ENCODE measurements around the gene CCDC88B.
A peak's percentile ranks its signal among the peaks of the same experiment; 100 is the strongest.
"Not testable (repeated sequence)": the region's sequence is repeated elsewhere in the genome, so short reads cannot be mapped to it uniquely, and the experiment has no call there.

The CCDC88B gene

DNA sequence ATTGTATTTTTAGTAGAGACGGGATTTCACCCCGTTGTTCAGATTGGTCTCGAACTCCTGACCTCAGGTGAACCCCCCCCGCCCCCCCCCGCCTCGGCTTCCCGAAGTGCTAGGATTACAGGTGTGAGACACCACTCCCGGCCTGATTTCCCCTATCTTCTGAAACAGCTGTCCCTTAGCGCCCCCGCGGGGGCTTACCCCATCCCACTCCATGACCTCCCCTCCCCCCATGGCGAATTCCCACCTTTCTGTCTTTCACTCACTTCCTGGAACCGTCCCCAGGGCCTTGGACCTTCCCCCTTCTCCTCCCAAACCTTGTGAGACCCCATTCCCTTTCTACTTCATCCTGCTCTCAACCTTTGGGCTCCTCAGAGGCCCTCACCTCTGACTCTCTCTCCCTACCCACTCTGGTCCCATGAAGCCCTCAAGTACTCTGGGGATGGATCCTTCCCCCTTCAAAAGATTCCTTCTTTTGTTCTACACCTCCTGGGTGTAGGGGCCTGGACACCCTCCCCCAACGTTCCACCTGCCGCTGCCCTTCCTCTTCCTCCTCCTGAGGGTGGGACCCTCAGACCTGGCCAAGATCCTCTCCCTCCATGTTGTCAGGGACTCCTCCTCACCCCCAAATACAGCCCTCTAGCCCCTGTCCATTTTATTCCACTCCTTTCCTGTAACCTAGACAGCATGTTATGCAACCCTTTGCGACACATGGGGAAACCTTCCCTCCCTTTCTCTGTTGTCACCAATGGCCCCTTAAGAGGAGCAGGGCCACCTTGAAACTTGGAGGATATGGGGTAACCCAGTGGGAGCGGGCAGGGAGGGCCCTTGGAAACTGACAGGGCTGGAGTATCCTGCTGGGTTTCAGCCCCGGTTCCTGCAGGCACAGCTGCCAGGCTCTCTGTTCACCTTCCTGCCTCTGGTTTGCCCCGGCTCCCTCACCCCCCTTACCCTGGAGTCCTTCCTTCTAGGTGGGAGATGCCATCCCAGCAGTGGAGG, 20.9 kb upstream of the CCDC88B start:
- in situ Hi-C loops (cut with HindIII; ENCODE audit: low pct_unique_long_range_greater_than_20kb, low sequenced_read_pairs): no loop called here
- TF ChIP-seq JUND (IDR thresholded peaks at IDR 0.05; ENCODE audit: low read depth): no peak
- no peak for DNase-seq (ENCODE audit: low read depth in 1 of 2, low spot score in 1 of 2)

DNA sequence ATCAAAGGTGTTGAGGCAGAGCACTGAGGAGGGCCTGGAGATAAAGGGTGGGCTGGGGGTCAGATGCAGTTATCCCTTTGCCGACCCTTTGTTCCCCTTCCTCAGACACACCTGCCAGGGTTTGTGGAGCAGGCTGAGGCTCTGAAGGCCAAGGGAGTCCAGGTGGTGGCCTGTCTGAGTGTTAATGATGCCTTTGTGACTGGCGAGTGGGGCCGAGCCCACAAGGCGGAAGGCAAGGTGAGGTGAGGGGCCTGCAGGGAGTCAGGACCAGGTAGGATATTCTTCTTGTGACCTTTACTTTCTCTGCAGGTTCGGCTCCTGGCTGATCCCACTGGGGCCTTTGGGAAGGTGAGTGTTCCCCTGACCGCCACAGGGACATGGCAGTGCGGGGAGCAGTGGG, 19.4 kb upstream of the CCDC88B start:
- no peak for TF ChIP-seq JUND (IDR thresholded peaks at IDR 0.05; ENCODE audit: low read depth)
- in situ Hi-C loops (cut with HindIII; ENCODE audit: low pct_unique_long_range_greater_than_20kb, low sequenced_read_pairs): no loop called here
- no peak for DNase-seq (ENCODE audit: low read depth in 1 of 2, low spot score in 1 of 2)

DNA sequence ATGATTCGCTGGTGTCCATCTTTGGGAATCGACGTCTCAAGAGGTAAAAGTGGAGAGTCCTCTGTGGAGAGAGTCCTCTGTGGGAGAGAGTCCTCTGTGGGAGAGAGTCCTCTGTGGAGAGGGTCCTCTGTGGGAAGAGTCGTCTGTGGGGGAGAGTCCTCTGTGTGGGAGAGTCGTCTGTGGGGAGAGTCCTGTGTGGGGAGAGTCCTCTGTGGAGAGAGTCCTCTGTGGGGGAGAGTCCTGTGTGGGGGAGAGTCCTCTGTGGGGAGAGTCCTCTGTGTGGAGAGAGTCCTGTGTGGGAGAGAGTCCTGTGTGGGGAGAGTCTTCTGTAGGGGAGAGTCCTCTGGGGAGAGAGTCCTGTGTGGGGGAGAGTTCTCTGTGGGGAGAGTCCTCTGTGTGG, 19.0 kb upstream of the CCDC88B start:
- TF ChIP-seq JUND (IDR thresholded peaks at IDR 0.05; ENCODE audit: low read depth): no peak
- in situ Hi-C loops (cut with HindIII; ENCODE audit: low pct_unique_long_range_greater_than_20kb, low sequenced_read_pairs): no loop called here
- DNase-seq (ENCODE audit: low read depth in 1 of 2, low spot score in 1 of 2): no peak

DNA sequence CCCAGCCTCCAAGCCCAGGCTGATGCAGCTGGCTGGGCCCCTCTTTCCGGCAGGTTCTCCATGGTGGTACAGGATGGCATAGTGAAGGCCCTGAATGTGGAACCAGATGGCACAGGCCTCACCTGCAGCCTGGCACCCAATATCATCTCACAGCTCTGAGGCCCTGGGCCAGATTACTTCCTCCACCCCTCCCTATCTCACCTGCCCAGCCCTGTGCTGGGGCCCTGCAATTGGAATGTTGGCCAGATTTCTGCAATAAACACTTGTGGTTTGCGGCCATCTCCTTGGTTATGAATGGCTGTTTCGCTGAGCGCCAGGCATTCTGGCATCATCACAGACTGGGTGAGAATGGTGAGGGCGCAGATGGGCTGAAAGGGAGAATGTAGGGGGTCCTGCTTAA, 18.5 kb upstream of the CCDC88B start:
- in situ Hi-C loops (cut with HindIII; ENCODE audit: low pct_unique_long_range_greater_than_20kb, low sequenced_read_pairs): no loop called here
- no peak for DNase-seq (ENCODE audit: low read depth in 1 of 2, low spot score in 1 of 2)
- TF ChIP-seq JUND (IDR thresholded peaks at IDR 0.05; ENCODE audit: low read depth): no peak

DNA sequence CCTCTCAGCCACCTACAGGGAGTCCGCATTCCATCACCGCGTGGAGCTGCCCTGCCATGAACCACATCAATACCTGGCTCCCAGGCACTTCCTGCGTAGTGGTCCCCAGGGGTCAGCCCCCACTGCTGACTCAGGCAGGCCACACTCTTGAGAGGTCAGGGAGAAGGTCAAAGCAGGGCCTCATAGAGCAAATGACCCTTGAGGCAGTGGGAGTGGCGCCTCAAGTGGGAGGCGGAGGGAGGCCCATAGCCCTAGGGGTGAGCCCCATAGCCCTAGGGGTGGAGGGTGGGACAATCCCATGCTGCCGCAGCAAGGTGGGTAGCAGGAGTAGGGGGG, 17.1 kb upstream of the CCDC88B start:
- no peak for TF ChIP-seq JUND (IDR thresholded peaks at IDR 0.05; ENCODE audit: low read depth)

DNA sequence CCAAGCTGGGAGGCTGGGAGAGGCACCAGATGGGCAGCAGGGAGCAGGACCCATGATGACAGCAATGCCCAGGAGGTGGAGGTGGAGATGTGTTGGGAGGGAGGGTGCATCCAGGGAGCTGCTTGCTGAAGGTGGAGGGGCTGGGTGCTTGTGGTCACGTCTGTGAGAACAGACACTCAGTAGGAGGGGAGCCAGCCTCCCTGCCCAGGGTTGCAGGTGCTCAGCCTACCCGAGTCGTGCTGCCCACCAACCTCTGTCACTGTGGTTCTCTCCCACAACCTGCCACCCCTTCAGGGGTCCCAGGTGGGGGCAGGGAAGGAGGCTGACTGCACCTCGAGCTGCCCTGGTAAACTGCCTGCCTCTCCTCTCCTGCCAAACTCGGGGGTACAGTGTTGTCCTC, 16.6 kb upstream of the CCDC88B start:
- no peak for TF ChIP-seq JUND (IDR thresholded peaks at IDR 0.05; ENCODE audit: low read depth)
- in situ Hi-C loops (cut with HindIII; ENCODE audit: low pct_unique_long_range_greater_than_20kb, low sequenced_read_pairs): no loop called here
- no peak for DNase-seq (ENCODE audit: low read depth in 1 of 2, low spot score in 1 of 2)

More for the DNA sequence above, 17.1 kb upstream of the CCDC88B start:
- in situ Hi-C loops (cut with HindIII; ENCODE audit: low pct_unique_long_range_greater_than_20kb, low sequenced_read_pairs): no loop called here
- no peak for DNase-seq (ENCODE audit: low read depth in 1 of 2, low spot score in 1 of 2)

DNA sequence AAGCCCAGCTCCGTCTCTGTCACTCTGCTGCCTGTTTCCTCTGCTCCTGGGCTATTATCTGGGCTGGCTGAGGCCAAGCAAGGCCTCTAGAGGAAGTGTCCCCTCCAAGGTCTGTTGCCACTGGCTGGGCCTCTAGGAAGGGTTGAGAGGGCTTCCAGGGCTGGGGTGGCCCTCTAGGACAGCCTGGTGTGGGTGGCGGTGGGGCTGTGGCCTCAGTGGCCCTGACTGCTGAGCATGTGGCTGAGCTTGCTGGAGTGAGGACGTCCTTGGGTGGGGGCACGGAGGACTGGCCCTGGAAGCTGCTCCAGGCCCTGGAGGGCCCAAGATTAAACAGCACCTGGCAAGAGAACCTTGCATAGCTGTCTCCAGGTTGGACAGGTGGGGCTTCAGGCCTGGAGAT, 16.0 kb upstream of the CCDC88B start:
- DNase-seq (ENCODE audit: low read depth in 1 of 2, low spot score in 1 of 2); in situ Hi-C loops (cut with HindIII; ENCODE audit: low pct_unique_long_range_greater_than_20kb, low sequenced_read_pairs): not testable (repeated sequence)

DNA sequence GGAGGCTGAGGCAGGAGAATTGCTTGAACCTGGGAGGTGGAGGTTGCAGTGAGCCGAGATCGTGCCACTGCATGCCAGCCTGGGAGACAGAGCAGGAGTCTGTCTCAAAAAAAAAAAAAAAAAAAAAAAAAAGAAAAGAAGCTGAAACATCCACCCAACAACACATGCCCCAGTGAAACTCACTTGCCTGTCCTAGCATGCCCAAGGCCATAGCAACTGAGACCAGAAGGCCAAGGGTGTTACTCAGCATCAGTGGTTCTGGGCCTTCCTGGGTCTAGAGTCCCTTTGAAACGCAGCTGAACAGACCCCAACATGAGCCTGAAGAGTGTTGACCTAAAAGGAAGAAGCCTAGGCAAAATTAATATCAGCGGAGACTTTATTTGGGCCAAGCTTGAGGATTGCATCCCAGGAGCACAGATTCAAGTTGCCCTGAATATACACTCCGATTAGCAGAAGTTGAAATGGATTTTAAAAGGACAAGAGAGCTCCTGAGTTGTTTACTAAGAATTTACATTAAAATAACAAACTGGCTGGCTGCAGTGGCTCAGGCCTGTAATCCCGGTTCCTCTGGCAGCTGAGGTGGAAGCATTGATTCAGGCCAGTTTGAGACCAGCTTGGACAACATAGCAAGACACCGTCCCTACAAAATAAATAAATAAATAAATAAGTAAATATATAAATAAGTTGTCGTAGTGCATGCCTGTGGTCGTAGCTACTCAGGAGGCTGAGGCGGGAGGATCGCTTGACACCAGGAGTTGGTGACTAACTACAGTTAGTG, 15.1 kb upstream of the CCDC88B start:
- DNase-seq (ENCODE audit: low read depth in 1 of 2, low spot score in 1 of 2): no peak
- in situ Hi-C loops (cut with HindIII; ENCODE audit: low pct_unique_long_range_greater_than_20kb, low sequenced_read_pairs): no loop called here
- TF ChIP-seq JUND (IDR thresholded peaks at IDR 0.05; ENCODE audit: low read depth): no peak

DNA sequence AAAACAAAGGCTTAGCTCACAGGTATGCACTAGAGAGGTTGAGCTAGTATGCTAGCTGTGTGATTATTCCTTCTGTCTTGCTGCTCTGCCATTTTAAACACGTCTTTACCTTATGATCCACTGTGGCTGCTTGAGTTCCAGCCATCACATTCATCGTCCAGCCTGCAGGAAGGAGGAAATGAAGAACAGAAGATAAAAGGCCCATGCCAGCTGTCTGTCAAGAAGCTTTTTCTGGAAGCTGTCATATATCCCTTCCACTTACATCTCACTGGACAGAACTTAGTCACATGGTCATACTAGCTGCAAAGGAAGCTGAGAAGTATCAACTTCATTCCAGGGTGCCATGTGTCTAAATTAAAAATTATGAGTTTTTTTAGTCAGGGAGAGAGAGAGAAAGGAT, 12.6 kb upstream of the CCDC88B start:
- DNase-seq (ENCODE audit: low read depth in 1 of 2, low spot score in 1 of 2): no peak
- in situ Hi-C loops (cut with HindIII; ENCODE audit: low pct_unique_long_range_greater_than_20kb, low sequenced_read_pairs): no loop called here
- TF ChIP-seq JUND (IDR thresholded peaks at IDR 0.05; ENCODE audit: low read depth): no peak

DNA sequence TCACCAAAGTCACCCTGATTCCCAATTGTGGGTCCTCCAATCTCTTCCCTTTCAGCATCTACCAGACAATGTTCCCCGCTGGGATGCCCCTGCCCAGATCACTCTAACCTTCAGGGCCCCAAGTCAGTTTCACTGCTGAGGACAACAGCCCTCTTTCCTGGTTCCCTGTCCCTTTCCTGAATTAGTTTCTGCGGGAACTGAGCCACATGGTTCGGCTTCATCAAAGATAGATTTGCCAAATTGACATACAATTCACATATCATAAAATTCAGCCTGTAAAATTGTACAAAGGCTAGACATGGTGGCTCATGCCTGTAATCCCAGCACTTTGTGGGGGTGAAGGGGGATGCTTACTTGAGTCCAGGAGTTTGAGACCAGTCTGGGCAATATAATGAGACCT, 12.0 kb upstream of the CCDC88B start:
- no peak for DNase-seq (ENCODE audit: low read depth in 1 of 2, low spot score in 1 of 2)
- in situ Hi-C loops (cut with HindIII; ENCODE audit: low pct_unique_long_range_greater_than_20kb, low sequenced_read_pairs): no loop called here
- no peak for TF ChIP-seq JUND (IDR thresholded peaks at IDR 0.05; ENCODE audit: low read depth)

DNA sequence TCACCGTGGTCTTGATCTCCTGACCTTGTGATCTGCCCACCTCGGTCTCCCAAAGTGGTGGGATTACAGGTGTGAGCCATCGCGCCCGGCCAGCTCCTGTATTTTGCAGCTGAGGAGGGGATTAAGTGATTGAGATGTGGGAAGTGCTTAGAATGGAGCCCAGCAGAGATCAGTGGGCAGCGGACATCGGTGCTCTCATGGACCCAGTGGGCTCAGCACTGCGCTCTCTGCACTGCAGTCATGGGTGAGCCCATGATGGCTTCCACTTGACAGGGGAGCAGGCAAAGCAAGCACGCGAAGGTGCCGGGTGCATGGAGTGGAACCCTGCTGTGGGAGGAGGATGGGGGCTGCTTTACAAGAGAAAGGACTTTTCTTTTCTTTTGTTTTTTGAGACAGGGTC, 9.1 kb upstream of the CCDC88B start:
- DNase-seq (ENCODE audit: low read depth in 1 of 2, low spot score in 1 of 2): no peak
- no peak for TF ChIP-seq JUND (IDR thresholded peaks at IDR 0.05; ENCODE audit: low read depth)
- in situ Hi-C loops (cut with HindIII; ENCODE audit: low pct_unique_long_range_greater_than_20kb, low sequenced_read_pairs): no loop called here

DNA sequence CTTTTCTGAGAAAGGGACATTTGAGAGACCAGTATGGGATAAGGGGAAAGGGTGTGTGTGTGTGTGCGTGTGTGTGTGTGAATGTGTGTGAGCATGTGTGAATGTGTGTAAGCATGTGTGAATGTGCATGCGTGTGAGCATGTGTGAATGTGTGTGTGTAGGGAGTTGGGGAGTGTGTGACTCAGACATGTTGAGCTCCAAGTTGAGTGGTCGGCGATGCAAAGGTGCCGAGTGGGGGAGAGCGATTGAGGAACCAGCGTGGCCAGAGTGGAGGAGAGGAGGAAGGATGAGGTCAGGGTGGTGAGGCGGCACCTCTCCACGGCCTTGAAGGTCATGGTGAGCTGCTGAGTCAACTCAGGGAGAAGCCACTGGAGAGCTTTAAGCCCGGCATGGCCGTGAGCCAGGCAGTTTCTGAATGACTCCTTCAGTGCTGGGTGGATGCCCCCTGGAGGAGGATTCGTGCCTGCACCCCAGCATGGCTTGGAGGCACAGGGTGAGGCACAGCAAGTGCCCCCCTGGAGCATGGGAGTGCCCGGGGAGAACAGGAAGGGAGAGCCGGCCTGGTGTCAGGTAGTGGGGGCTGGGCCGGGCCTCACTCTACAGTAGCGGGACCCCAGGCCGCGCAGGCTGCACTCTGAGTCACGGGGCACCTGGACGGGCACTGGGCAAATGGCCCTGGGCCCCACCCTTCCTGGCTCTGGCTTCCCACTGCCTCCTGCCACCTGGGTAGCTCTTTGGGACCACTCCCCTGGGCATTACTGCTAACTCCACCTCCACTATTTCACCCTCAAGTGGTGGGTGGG, 8.2 kb upstream of the CCDC88B start:
- in situ Hi-C loops (cut with HindIII; ENCODE audit: low pct_unique_long_range_greater_than_20kb, low sequenced_read_pairs): no loop called here
- no peak for TF ChIP-seq JUND (IDR thresholded peaks at IDR 0.05; ENCODE audit: low read depth)
- peak; percentile 60 to 89 for DNase-seq (ENCODE audit: low read depth in 1 of 2, low spot score in 1 of 2)
